Muscle layer of colon (tissue), 2 donors: Measurements from ENCODE around the gene TMEM54.

Experiments
- H3K27ac ChIP-seq: one replicate; pipeline ENCODE4 v1.7.0; 2013; ENCODE audit warnings: low read depth, mild to moderate bottlenecking, low read length, moderate library complexity
- H3K27me3 ChIP-seq, 2 donors: one replicate each; pipeline ENCODE4 v1.7.0; 2013; ENCODE audit warnings: low read length in 2 of 2, mild to moderate bottlenecking in 2 of 2; ENCODE audit not compliant: insufficient read depth in 2 of 2, control insufficient read depth in 1 of 2
- H3K36me3 ChIP-seq: one replicate; pipeline ENCODE4 v1.7.0; 2013; ENCODE audit warnings: mild to moderate bottlenecking, low read length; ENCODE audit not compliant: insufficient read depth
- H3K4me1 ChIP-seq: one replicate; pipeline ENCODE4 v1.7.0; 2013; ENCODE audit warnings: mild to moderate bottlenecking, low read length; ENCODE audit not compliant: insufficient read depth
- H3K4me3 ChIP-seq, 2 donors: one replicate each; pipeline ENCODE4 v1.7.0; 2013; ENCODE audit warnings: low read length in 2 of 2, low read depth in 1 of 2, mild to moderate bottlenecking in 1 of 2, moderate library complexity in 1 of 2
- H3K9ac ChIP-seq: one replicate; pipeline ENCODE4 v1.7.0; 2013; ENCODE audit warnings: low read length
- H3K9me3 ChIP-seq: one replicate; pipeline ENCODE4 v1.7.0; 2013; ENCODE audit warnings: mild to moderate bottlenecking, low read length
- donor health status: abdominal sarcoma.
- donor health status: Adenocarcinoma of cecum.

The TMEM54 gene

DNA sequence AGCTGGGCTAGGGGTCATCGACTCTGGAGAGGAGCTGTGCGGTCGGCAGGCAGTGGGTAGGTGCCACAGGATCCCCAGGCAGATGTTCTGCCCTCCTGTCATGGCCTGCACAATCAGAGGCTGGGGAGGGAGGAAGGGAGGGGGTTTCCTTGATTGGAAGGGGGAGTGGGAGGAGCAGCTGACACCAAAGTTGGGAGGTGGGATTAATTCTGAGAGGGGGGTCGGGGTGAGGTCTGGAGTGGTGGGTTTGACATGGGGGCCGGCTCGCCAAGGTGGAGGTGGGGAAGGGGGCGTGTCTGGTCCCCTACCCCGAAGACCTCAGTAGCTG is 15.5 kb downstream of the TMEM54 start:
- H3K27ac ChIP-seq: no peak overlapping the region
- peaks cover 24 to 51% of the 10 kb centered on the region in 2 donors for H3K27me3 ChIP-seq
- H3K9me3 ChIP-seq: no peaks in the 10 kb centered on the region
- no peaks in the 10 kb centered on the region for H3K36me3 ChIP-seq
- H3K9ac ChIP-seq: no peak overlapping the region
- H3K4me1 ChIP-seq: no peaks in the 10 kb centered on the region
- H3K4me3 ChIP-seq: no peak overlapping the region

DNA sequence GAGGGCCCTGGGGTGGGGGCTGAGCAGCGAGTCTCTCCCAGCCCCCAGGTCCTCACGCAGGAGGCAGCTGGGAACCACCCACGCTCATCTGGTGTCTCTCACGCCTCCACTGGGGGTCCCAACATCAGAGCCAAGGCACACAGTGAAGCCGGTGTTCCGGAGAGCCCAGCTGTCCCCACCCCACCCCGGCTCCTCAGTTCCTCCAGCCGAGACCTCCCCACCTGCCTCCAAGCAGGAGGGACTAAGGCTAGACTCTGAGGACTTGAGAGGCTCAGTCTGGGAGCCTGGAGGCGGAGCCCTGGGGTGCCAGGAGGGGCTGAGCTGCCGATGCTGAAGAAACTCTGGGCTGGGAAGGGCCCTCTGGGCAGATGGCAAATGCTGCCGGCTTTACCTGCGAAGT is 16.5 kb downstream of the TMEM54 start:
- Histone ChIP-seq H3K27ac (no peak overlapping the region), H3K4me1 (no peaks in the 10 kb centered on the region), H3K9me3 (no peaks in the 10 kb centered on the region), H3K9ac (no peak overlapping the region), H3K36me3 (no peaks in the 10 kb centered on the region), H3K27me3 (peaks cover 22 to 51% of the 10 kb centered on the region in 2 donors), H3K4me3 (no peak overlapping the region)

DNA sequence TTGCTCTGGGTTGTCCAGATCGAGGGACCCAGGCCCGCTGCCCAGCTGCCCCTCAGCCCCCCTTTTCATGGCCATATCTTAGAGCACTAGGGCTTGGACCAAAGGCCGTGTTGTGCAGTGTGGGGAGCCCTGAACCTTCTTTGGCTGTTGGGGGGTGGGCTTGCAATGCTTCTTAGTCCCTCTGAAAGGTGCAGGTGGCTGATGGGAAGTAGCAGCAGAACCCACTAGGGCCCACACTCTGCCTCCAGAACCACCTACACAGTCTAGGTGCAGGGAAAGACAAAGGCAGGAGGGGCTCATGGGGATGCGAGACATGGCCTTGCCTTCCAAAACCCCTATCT is 17.2 kb downstream of the TMEM54 start:
- Histone ChIP-seq H3K27ac (no peak overlapping the region), H3K9me3 (no peaks in the 10 kb centered on the region), H3K27me3 (peaks cover 22 to 51% of the 10 kb centered on the region in 2 donors), H3K36me3 (no peaks in the 10 kb centered on the region), H3K9ac (no peak overlapping the region), H3K4me1 (no peaks in the 10 kb centered on the region), H3K4me3 (no peak overlapping the region)

DNA sequence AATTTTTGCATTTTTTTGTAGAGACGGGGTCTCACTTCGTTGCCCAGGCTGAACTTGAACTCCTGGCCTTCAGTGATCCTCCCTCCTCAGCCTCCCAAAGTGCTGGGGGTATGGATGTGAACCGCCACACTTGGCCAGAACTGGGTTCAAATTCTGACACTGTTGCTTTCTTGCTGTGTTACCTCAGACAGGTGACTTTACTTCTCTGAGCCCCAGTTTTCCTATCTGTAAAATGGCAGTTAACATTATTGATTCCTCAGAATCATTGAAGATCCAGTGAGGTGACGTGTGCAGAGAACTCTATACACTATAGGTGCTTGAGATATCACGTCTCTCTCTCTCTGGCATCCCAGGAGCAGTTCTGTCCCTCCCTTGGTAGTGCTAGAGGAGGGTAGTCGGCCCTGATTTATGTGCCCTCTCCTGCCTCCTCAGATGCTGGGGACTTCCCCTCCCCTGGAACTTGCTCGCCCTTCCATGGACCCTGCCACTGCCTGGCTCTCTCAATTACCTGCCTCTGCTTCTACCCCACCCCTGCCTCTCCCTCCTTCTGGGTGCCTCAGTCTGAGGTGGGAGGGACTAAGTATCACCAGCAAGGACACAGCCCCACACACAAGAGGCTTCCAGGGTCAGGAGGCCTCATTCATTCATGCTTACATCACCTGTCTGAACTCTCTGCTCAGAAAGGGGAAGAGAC is 17.7 kb downstream of the TMEM54 start:
- Histone ChIP-seq H3K4me1 (no peaks in the 10 kb centered on the region), H3K36me3 (no peaks in the 10 kb centered on the region), H3K4me3 (no peak overlapping the region), H3K9ac (no peak overlapping the region), H3K9me3 (no peaks in the 10 kb centered on the region), H3K27ac (no peak overlapping the region), H3K27me3 (peaks cover 21 to 52% of the 10 kb centered on the region in 2 donors)

DNA sequence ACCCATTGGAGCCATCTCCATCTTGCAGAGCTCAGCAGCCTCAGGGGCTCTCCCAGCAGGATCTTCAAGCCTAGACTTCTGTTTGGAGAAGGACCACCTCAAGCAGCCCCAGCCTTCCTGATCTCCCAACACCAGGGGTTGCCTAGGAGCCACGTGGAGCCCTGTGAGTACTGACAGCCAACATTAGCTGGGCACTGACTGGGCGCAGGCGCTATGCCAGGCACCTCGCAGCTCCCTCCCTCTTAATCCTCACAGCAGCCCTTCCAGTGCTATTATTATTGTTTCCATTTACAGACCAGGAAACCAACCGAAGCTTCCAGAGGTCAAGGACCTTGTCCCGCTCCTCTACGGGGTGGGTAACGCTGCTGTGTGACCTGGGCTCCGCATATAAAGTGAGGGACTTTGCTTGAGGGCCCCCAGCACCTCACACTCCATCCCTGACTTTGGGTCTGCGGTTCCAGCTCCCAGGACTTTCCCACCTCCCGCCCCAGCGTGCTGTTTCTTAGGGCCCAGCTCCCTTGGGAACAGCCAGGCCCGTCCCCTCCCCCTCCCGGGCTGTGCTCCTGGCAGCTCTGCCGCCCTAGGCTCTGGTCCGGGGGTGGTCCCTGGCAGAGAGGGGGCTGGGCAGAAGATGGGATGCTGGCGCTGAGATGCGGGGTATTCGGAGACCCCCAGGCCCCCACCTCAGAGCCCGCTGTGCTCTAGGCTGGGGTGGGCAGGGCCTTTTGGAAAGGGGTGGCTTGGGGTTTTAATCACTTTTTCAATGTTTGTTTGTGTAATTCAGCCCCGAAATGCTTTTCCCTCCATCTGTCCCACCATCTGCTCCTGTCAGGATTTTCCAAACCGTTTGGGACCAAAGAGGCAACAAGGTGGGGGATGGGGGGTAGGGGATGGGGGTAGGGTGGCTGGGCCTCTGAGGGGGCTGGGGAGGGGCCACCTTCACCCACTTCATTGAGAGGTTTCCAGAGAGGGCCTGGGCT is 19.0 kb downstream of the TMEM54 start:
- Histone ChIP-seq H3K4me3 (no peak overlapping the region), H3K27ac (no peak overlapping the region), H3K4me1 (no peaks in the 10 kb centered on the region), H3K27me3 (peaks cover 10 to 48% of the 10 kb centered on the region in 2 donors), H3K9ac (no peak overlapping the region), H3K36me3 (no peaks in the 10 kb centered on the region), H3K9me3 (no peaks in the 10 kb centered on the region)

DNA sequence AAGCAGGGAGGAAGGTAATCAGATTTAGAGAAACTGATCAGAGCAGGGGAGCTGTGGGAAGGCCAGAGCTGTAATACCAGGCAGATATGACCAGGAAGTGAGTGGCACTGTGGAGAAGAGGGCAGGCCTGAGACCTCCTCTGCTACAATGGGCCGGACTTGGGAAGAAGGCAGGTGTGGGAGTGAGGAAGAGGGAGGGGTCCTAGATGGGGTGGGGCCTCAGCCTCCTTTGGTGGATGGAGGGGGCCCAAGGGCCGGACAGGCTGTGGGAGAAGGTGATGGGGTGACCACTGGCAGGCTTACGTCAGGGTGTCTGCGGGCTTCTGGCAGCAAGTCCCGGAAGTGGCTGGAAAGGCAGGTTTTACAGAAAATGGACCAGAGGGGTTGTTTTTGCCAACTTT is 19.9 kb downstream of the TMEM54 start:
- H3K4me3 ChIP-seq: no peak overlapping the region
- H3K9ac ChIP-seq: no peak overlapping the region
- H3K4me1 ChIP-seq: no peaks in the 10 kb centered on the region
- no peaks in the 10 kb centered on the region for H3K36me3 ChIP-seq
- H3K9me3 ChIP-seq: no peaks in the 10 kb centered on the region
- H3K27me3 ChIP-seq: peaks cover 5 to 40% of the 10 kb centered on the region in 2 donors
- H3K27ac ChIP-seq: no peak overlapping the region

DNA sequence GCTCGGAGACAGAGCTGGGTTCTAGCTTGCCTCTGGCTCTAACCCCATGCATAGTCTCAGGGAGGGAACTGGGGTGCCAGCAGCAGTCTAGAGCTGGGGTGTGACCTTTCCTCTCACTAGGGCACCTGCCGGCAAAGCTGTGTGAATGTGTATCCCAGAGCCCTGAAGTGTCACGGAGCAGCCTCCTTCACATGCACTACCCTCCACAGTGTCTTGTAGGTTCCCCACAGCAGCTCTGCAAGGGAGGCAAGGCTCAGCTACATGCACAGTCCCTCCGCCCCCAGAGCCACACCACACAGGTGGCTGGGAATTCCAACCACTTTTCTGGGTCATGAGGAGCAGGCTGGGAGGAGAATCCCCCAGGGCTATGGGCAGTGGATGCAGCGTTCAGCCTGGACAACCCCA is 22.6 kb downstream of the TMEM54 start:
- H3K4me1 ChIP-seq: no peaks in the 10 kb centered on the region
- peaks cover 0 to 14% of the 10 kb centered on the region in 2 donors for H3K27me3 ChIP-seq
- no peak overlapping the region for H3K4me3 ChIP-seq
- no peak overlapping the region for H3K27ac ChIP-seq
- no peaks in the 10 kb centered on the region for H3K9me3 ChIP-seq
- H3K9ac ChIP-seq: no peak overlapping the region
- no peaks in the 10 kb centered on the region for H3K36me3 ChIP-seq

DNA sequence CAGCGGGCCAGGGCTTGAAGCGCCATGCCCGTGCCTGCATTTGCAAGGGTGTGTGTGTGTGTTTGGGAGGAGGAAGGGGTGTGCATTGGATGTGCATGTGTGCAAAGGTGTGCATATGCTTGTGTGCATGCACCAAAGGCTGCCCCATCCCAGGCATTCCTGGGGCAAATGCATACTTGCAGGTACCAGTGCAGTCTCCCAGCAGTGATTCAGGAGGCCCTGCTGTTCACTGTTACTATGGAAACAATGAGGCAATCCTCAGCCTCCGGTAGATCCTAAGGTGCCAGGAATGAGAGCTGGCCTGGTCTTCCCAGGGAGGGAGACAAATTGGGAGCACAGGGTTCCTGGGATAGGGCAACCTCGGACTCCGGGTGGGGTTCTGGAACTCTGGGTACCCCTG is 23.0 kb downstream of the TMEM54 start:
- Histone ChIP-seq H3K9ac (no peak overlapping the region), H3K4me3 (no peak overlapping the region)

DNA sequence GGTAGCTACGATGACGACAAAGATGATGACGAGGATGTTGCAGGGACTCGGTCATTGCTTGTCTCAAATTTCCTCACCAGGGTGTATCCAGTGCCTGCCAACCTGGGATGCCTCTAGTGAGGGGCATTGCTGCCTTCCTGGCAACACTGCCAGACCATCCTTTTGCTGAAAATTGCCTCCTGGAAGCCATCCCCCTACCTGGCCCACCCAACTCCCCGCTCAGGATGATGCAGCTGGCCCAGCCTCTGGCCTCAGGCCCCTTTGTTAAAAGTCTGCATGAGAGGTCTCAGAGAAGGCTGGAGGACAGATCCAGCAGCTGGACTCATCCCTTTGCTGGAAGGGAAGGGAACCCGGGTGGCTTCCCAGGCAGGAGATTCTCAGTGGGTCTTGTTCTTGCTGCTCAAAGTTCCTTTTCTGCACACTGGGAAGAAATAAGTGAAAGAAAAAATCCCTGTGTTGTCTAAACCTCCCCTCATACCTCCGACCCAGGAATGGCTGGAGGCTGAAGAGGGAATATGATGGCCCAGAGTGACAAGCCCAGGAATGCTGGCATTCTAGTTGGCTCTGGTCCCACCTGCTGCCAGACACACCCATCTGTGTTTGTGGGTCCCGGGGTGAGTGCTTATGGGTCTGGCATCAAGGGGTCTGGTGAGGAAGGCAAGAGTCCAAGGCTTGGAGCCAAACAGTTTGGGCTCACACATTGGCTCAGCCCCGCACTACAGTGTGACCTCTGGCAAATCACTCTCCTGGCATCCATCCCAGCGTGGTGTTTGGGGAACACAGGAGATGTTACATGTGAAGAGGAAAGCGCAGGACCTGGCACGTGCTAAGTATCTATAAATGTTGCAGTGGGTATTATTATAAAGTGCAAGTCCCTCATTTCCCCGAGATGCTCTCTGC is 23.7 kb downstream of the TMEM54 start:
- Histone ChIP-seq H3K4me3 (no peak overlapping the region), H3K9me3 (no peaks in the 10 kb centered on the region), H3K9ac (no peak overlapping the region), H3K27me3 (peaks cover 0 to 10% of the 10 kb centered on the region in 2 donors), H3K36me3 (no peaks in the 10 kb centered on the region), H3K27ac (no peak overlapping the region), H3K4me1 (no peaks in the 10 kb centered on the region)

More for the DNA sequence above, 23.0 kb downstream of the TMEM54 start:
- Histone ChIP-seq H3K27me3 (peaks cover 0 to 11% of the 10 kb centered on the region in 2 donors), H3K27ac (no peak overlapping the region), H3K4me1 (no peaks in the 10 kb centered on the region), H3K9me3 (no peaks in the 10 kb centered on the region), H3K36me3 (no peaks in the 10 kb centered on the region)

DNA sequence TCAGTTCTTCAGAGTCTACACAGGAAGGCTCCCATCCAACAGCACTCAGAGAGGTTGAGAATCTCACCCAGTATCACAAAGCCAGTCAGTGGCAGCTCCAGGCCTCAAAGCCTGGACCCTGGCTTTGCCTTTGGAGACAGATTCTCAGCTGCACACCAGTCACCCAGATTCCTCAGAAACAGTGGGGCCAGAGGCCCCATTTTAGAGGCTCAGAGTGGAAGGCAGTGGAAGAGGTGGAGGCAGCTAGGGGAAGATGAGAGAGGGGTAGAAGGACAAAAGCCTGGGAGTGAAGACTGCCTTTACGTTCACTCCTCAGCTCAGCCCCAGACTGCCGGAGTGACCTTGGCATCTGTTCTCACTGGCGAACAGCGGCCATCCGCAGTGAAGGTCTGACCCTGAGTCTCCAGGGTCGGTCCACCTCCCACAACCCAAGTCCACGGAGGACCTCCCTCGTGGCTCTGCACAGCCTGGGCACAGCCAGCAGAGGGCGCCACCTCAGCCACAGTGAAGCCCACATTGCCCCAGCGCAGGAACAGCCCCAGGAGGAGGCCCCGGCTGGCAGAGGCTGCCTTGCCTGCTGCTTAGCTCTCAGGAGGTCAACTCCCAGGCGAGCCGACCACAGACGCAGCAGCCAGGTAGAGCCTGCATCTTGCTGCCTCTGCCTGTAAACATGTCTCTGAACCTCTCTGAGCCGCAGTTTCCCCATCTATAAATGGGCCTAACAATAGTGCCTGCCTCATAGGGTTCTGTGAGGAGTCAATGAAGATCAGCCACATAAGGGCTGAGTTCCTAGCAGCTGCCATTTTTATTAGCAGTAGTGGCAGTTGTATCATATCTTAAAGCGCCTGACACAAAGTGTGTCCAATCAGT is 24.6 kb downstream of the TMEM54 start:
- Histone ChIP-seq H3K4me3 (no peak overlapping the region), H3K36me3 (no peaks in the 10 kb centered on the region), H3K4me1 (peaks cover 1% of the 10 kb centered on the region), H3K27me3 (peaks cover 6% of the 10 kb centered on the region in 2 donors), H3K9ac (no peak overlapping the region), H3K9me3 (no peaks in the 10 kb centered on the region), H3K27ac (no peak overlapping the region)
